SHP77 treated with DMSO at 0.1 percent for 48 hours (cell line): ENCODE measurements around the gene PASD1.

ENCODE experiments used
- DNase-seq: peaks from one replicate; lab custom pipeline; 2025; lab: John Stamatoyannopoulos, UW

PASD1 gene

GRCh38 chrX:151702026-151702714 lies 138.7 kb downstream of the PASD1 start:
- no peak for DNase-seq

DNA sequence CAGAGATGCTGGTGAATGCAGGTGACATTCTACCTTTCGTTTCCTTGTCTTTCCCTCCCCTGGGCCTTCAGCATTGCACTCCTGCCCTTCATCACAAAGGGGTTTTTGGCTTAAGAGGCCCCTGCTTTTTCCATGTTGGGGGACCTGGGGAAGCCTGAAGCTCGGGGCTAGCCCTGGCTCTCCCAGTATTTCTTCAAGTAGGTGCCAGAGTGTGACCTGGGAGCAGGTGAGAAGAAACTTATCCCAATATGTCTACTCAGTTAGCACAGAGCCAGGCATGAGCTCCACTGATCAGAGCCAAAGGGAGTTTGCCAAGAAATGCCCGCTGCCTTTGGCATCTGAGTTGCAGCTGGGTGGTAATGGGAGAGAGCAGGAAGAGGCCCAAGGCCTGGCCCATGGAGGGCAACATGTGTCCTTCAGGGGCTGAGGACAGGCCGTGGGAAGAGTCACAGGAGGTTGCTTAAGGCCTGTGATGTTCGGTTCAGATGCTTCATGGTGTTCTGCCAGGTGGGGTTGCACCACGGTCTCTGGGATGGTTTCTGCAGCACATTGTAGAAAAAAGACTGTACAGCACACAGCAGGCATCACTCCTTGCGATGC lies 139.4 kb downstream of the PASD1 start:
- DNase-seq: no peak

- no peak for DNase-seq
These were observed 140.0 kb downstream of the PASD1 start for GRCh38 chrX:151703487-151703886.

GRCh38 chrX:151704041-151704663 lies 140.7 kb downstream of the PASD1 start:
- DNase-seq: no peak

DNA sequence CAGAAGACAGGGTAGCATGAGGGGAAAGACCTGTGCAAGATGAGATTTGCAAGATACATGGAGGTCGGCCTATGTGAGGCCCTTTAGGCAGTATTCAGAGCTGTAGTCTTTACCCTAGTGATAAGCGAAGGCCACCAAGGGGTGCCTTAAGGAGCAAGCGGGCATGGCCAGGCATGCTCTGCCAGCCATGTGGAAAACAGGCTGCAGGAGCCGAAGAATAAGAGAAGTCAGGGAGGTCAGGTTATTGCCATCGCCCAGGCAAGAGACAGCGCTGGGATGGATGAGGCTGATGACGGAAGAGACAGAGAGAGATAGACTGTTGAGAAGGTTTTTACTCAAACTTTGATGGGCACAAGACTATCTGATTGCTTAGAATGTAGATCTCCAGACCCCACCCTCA lies 145.3 kb downstream of the PASD1 start:
- DNase-seq: no peak

GRCh38 chrX:151710457-151710856 lies 147.0 kb downstream of the PASD1 start:
- no peak for DNase-seq

DNA sequence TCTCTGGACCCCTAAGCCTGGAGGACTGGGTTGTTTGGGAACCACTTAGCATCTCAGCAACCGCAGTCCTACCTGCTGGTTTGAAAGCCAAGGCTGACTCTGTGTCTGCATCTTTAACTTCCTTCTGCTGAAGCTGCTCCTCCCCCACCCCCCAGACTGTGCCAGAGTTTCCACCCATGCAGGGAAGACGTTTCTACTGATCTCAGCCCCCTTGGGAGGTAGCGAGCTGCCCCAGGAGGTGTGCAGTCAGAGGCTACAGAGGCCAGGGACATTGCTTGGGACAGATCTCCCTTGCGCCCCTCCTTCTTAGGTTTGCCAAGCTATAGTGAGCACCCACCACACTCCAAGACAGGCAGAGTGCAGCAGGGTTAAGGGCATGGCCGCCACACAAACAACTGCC lies 147.7 kb downstream of the PASD1 start:
- no peak for DNase-seq

DNA sequence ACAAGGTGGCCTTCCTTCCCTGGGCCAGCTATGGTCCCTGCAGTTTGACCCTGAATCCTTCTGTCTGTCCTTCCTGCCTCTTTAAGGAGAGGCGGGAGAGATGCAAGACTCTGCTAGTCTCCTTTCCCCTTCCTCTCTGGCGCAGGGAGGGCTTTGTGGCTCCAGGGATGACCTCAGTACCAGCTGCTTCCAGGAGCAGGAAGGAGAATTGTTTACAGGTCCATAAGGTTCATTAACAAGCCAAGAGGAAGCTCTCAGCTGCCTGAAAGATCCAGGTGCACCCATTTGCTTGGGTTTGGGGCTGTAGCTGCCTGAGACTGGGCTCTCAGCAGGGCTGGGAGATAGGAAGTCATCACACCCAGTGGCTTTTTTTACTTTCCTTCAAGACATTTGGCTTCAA lies 148.3 kb downstream of the PASD1 start:
- DNase-seq: peak; percentile 1

- no peak for DNase-seq
These were observed 148.8 kb downstream of the PASD1 start for GRCh38 chrX:151712253-151712652.

DNA sequence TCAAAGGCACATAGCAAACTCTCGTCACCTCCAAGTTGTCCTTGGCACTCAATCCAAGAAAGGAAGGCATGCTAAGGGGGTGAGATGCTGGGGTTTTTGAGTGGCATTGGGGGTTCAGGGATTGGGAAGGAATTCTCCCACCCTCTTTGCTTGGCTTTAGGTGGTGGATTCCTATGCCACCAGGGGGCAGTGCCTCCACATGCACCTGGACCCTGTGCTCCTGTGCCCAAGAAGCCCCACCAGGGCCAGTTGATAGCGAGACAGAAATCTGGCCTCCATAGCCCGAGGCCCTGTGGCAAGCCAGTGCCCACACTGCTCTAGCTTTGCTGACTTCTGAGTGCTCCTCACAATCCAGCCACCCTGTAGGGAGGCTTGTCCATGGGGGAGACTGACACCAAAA lies 150.4 kb downstream of the PASD1 start:
- DNase-seq: no peak

DNA sequence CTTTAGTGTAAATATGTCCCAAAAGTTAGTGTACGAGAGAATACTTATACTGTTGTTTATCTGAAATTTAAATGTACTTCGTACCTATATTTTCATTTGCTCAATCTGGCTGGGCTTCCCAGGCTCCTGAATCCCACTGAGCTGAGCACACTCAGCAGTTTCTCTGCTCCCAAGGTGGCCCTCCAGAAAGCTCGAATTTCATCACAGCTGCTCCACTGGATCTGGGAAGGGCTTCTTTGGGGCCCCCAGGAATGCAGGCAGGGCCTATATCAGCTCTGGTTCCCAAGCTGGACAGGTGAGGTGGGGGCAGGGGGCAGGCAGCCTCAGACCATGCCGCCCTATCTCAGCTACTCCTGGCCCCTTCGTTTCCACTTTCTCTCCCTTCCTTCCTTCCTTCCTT lies 150.9 kb downstream of the PASD1 start:
- DNase-seq: no peak

DNA sequence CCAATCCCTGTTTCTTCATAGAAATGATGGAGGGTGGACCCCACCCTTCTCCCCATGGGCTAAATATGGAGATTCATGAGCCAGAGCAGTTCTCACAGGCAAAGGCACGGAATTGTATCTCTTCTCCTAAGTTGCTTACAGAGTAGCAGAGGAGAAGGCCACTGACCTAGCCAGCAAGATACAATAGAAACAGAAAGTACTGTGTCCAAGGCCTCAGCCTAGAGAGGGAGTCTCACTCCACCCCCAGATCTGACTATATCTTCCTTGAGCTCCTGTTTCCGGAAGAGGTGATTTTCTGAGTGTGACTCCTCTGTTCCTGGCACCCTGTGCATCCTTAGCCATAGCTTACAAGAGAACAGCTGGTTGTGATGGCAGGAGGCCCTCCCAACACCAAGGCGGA lies 152.3 kb downstream of the PASD1 start, which contains the start of gene FATE1:
FATE1 (plus strand) TSS at position 284 of the 400 bp plus-strand sequence; CDS start at position 369, 85 bp downstream.
- DNase-seq: no peak

- DNase-seq: no peak
These were observed 158.9 kb downstream of the PASD1 start for GRCh38 chrX:151722241-151722846.

- DNase-seq: no peak
These were observed 159.8 kb downstream of the PASD1 start for GRCh38 chrX:151723156-151723760.

- no peak for DNase-seq
These were observed 161.3 kb downstream of the PASD1 start for GRCh38 chrX:151724563-151725337.

- DNase-seq: no peak
These were observed 161.8 kb downstream of the PASD1 start for GRCh38 chrX:151725338-151725614.
